ENCODE measurements around the gene NCKAP5.

DNA sequence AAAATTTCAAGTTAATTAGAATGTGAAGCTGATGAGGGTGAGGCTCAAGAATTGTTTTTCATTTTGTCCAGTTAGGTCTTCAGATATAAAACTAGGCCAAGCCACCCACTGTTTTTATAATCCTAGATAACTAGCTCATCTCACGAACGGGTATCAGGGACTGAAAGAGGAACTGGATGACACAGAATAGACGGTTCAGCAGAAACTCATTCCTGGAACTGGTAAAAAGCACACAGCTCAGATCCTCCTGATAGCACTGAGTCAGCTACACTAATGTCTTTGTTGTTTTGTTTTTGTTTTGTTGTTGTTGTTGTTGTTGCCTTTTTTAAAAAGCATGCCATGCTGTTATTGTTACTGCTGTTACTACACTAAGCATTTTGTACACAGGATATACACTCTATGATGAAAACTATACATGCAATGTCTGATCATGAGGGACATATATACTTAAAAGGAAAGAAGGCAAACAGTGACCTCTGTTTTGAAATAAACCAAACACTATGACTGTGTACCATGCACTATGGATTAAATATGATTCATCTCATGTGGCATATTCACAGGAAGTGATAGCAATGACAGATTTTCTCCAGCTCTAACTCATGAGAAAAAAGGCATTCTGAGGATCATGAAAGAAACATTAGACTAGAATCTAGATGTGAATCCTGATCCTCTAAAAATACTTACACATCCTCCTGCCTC lies 437.6 kb downstream of the NCKAP5 start:
- TF ChIP-seq EZH2 (IDR thresholded peaks at IDR 0.05; ENCODE audit: insufficient read depth, poor library complexity, severe bottlenecking) (no peak), EZH2phosphoT487 (IDR thresholded peaks at IDR 0.05; ENCODE audit: insufficient read depth, low read depth) (no peak)

All from GM23248 (cell line).